ENCODE measurements around the gene ZNF74.

ZNF74 gene

DNA sequence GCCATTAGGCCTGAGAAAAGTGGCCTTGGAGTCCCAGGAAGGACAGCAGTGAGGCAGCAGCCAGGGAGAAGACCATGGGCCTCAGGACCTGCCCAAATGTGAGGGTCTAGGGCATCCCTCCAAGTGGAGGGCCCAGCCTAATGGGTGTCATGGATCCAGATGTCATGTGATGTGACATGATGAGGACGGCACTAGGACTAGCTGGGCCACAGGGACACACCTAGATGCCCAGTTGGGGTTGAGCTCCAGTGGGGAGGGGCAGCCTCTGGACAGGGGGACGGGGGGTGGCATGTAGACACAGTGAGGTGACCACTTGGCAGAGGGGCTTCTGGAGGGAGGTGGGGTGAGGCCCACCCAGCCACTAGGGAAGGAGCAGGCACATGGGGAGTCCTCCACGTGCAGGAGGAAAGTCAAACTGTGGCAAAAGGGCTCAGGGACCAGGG, 38.3 kb downstream of the ZNF74 start:
- no peak for DNase-seq (ENCODE audit: low read depth in 2 of 2)

DNA sequence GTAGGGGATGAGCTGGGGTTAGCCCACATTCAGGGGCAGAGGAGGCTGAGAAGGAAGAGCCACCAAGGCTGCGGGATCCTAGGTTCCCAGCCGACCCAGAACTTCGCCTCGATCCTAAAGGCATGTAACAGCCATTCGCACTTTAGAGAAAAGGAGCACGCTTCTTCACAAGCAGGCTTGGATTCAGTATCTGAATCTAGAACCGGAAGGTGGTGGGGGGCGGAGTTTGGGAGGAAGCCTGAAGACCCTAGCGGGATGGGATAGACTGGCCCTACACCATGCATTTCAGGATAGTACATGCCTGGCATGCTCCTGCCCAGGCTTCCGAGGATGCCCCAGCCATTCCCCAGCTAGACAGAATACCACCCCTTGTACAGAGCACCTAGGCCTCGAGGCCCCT, 39.2 kb downstream of the ZNF74 start:
- DNase-seq (ENCODE audit: low read depth in 2 of 2) = no peak

DNA sequence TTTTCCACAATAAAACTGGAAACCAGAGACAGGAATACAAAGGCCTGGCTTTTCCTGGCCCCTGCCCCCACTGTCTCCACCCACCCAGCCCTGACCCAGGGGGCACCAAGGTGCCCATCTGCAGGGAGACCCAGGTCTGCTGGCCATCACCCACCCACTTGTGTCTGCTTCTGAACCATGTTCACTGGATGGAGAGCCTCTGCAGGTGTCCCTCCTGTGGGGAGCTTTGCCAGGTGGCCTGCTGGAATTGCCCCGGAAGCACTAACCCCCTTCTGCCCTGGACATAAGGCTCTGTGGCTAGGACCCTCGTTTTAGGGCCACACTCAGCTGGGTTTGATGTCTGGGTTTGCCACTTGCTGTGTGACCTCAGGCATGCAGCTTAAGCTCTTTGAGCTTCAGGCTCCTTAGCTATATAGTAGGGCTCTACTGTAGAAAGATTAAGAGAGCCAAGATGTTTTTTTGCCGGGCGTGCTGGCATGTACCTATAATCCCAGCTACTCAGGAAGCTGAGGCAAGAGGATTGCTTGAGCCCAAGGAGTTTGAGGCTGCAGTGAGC, 39.8 kb downstream of the ZNF74 start:
- DNase-seq (ENCODE audit: low read depth in 2 of 2) = no peak

DNA sequence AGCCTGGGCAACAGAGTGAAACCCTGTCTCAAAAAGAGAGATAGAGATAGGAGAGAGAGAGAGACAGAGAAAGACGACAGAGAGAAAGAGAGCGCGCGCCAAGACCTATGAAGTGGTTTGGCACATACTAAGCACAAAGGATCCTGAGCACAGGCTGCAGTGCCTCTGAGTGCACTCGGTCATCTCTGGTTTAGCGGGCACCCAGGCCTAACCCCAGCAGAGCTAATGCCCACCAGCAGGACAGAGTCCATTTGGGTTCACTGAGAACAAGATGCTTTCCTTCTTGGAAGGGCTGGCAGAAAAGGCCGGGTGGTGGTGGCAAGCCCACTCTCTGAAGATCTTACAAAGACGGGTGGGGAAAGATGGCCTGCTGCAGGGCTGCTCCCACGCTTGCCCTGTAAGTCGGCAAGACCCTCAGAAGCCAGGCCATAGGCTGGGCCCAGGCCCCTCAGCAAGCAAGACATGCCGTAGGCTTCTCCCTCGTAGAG, 40.4 kb downstream of the ZNF74 start:
- no peak for DNase-seq (ENCODE audit: low read depth in 2 of 2)

DNA sequence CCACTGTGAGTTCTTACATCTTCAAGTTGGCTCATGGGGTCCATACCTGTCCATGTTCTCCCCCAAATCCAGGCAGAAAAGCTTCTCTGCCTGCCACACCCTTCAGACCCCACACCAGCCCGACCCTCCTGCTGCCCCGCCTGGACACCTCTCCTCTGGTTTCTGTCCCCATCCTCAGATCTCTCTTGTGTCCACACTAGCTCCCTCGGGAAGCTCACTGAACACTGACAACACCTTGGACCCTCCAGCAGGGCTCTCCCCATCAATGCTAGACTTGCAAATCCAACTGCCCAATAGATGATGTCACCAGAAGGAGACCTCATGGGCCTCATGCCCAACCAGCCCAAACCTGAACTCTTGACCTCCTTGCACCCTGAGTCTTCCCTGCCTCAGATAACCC, 40.8 kb downstream of the ZNF74 start:
- no peak for DNase-seq (ENCODE audit: low read depth in 2 of 2)

DNA sequence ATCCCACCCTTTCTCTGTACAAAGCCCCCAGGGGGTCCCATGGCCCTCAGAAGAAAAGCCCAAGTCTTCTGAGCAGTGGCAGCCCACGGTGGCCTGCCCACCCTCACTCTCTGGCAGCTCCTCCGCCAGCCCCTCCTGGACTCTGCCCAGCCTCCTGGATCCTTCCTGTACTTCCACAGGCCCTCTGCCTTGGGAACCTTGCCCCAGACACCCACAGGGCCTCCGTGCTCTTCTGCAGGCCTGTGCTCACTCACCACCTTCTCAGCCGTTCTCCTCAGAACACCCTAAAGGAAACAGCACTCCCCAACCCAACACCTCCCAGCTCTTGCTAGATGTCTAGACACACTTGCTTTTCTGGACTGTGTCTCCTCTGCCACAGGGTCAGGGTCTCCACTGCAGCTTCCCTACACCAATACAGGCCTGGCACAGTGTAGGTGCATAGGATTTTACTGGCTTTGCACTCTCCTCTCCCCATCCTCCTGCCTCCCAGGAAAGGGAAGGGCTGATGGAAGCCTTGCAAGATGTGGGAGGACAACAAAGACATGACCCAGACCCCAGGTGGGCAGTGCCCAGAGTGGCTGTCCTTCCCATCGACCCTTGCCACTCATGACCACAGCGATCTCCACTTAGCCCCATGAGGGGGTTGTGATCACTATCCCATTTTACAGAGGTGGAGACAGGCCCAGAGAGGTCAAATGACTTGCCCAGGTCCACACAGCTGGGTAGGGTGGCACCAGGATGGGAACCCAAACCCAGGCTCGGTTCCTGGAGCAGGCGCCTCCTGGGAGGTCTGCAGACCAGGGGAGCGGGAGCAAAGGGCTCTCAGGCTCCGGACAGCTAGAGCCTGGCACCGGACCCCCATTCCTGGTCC, 41.7 kb downstream of the ZNF74 start:
- no peak for DNase-seq (ENCODE audit: low read depth in 2 of 2)

DNA sequence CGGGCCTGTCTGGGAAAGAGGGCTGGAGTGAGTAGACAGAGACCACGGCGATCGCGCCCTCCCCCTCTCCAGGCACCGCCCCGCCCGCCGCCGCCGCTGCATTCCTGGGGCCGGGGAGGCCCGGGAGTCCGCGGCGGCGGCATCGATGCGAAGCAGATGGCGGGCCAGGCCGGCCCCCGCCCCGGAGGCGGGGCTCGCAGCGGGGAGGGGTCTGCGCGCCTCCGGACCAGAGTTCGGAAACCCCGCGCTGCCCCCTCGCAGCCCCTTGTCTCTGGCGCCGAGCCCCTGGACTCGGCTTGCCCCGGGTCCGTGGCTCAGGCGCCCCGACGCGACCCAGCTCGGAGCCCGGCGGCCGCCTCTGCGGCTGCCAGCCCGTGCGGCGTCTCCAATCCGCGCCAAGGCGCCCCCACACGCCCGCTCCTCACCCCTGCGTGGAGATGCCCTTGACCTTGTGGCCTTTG, 42.4 kb downstream of the ZNF74 start:
- DNase-seq (ENCODE audit: low read depth in 2 of 2) = no peak

DNA sequence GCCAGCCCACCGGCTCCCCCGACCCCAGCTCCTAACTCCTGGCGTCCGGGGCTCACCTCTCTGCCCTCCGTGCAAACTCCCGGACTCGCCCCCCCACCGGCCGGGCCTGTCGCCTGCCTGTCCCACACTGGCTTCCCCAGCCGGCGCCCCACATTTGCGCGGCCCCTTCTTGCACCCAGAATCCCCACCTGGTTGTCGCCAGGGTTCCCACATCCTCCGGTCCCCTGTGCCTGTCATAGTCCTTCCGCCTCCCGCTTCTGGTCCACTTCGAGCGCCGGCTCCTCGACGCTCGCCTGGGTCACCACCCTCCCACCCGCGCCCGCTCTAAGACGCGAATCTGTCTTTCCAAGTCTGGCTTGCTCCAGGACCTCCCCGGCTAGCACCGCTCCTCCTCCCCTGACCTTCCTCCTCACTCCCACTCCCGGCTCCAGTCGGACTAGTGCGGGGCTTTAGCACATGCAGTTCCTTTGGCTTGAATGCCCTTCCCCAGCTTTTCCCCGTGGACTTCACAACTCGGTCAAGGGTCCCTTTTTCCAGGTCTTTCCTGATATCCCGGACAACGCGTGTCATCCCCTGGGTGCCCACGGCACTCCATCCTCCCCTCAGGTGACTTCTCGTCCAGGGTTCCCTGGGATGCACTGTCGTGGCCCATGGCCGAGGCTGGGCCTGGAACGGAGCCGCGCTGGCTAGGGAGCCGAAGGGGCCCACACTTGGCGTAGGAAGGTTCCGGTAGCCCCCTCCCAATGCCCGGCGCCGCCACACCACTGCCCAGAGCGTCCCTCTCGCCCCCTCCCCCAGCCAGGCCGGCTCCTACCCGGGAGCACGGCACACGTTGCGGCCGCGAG, 43.0 kb downstream of the ZNF74 start:
- no peak for DNase-seq (ENCODE audit: low read depth in 2 of 2)

DNA sequence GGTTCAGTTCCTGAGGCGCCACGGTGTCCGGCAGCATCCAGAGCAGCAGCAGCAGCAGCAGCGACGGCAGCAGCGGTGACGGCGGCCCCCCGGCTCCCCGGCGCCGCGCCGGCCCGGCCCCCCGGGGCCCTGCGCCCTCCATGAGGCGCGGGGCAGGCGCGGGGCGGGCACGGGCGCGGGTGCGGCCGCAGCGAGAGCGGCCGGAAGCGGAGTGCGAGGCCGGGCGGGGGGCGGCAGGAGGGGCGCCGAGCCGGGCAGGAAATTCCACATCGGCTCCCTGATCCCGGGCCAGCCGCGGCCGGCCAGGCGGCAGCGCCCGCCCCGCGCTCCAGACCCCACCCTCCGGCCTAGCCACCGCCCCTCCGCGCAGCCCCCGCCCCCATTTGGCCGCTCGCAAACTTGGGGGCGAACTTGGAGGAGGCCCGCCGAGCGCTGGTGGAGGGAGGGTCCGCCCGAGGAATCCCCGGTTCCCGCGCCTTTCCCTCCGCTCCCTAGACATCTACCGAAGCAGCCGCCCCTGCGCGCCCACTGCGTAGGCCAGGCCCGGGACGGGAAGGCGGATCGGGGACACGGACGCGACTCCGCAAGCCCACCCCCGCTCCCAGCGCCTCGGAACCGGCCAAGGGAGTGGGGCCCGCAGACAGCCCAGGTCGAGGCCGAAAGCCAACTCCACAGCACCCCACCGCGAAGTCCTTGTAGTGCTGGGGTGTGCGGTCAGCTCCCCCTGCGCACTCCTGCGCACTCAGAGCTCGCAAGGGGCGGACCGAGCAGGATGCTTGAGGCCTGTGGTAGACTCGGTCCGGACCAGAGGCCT, 43.9 kb downstream of the ZNF74 start, which contains the start of gene SCARF2:
TSS of gene SCARF2 (minus strand) at position 213 of the 814 bp plus-strand sequence. CDS start at position 142, 71 bp downstream.
- DNase-seq (ENCODE audit: low read depth in 2 of 2) = no peak

DNA sequence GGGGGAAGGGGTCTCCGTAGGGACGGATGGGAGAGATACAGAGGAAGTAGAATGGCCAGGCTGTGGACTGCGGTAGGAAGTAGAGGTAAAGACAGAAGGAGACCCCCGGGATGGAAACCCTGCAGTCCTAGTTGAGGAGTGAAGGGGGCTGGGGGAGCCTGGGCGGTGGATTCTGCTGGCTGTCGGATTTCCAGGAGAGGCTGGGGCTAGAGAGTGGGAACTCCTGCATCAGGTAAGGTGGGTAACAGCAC, 44.4 kb downstream of the ZNF74 start:
- no peak for DNase-seq (ENCODE audit: low read depth in 2 of 2)

DNA sequence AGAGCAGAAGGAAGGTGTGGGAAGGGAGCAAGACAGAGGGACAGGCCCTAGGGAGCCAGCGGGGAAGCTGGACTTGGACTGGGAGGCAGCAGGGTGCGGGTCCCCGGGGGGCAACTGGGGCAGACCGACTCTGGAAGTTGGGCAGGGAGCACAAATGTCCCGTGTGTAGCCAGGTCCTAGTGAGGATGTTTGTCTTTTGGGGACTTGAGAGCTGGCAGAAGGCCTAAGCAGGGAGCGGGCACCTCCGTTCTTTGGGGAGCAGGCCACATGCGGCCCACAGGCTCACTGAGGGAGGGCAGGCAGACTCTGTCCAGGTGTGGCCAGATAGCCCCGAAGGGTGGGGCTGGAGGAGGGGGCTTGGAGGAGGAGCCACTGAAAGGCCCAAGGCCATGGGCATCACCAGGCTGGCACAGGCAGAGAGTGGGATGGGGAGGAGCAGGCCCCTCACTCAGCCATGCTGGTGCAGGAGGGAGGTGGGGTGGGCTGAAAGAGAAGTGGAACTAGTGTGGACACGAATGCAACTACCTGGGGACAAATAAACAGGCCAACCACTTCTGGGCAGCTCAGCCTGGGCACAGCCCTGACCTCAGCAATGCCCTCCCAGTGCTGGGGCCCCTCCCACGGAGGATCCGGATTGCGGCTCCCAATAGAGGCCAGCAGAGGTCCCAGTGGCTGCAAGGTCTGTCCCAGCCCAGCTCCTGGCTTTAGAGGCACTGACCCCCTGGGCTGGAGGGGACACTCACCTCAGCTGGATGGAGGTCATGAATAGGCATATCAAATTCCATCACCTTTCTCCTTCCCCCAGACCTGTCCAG, 44.9 kb downstream of the ZNF74 start:
- DNase-seq (ENCODE audit: low read depth in 2 of 2) = no peak

DNA sequence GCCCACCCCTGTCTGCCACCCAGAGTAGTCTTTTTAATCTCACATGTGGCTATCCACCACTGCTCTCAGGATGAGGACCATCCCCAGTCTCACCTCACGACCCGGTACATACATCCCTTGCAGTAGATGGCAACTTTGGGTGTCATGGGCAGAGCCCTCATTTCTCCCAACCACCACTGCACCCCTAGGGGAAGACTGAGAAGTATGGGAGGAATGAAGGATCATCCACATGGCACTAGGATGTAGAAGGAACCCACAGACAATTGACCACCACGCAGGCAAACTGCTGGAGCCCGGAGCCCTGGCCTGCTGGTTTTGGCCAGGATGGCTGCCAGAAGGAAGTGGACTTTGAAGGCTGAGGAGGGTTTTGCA, 45.6 kb downstream of the ZNF74 start:
- no peak for DNase-seq (ENCODE audit: low read depth in 2 of 2)

DNA sequence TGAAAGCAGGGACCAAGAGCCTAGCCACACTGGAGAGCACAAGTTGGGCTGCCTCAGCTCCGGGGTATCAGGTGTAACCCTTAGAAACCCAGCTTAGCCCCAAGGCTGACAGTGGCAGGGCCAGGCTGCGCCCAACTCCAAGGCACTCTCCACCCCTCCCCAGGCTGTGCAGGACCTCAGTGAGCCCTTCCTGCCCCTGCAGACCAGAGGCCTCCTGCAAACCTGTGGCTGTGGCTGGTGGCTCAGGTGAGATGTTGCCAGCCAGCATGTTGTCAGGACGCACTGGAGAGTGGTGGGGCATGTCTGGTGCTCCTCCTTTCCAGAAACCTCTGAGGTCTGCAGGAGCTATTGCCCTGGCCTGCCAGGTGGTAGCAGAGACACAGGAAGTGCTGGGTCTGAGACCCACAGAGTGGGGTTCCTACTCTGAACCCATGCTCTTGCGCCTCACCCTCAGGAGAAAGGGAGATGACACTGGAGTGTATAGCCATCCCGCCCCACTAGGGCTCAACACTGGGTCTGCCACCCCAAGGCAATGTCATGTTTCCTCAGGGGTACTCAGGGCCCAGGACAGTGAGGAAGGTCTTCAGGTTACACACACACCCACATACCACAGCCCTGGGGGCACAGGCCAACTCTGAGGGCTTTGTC, 46.1 kb downstream of the ZNF74 start:
- DNase-seq (ENCODE audit: low read depth in 2 of 2) = no peak

DNA sequence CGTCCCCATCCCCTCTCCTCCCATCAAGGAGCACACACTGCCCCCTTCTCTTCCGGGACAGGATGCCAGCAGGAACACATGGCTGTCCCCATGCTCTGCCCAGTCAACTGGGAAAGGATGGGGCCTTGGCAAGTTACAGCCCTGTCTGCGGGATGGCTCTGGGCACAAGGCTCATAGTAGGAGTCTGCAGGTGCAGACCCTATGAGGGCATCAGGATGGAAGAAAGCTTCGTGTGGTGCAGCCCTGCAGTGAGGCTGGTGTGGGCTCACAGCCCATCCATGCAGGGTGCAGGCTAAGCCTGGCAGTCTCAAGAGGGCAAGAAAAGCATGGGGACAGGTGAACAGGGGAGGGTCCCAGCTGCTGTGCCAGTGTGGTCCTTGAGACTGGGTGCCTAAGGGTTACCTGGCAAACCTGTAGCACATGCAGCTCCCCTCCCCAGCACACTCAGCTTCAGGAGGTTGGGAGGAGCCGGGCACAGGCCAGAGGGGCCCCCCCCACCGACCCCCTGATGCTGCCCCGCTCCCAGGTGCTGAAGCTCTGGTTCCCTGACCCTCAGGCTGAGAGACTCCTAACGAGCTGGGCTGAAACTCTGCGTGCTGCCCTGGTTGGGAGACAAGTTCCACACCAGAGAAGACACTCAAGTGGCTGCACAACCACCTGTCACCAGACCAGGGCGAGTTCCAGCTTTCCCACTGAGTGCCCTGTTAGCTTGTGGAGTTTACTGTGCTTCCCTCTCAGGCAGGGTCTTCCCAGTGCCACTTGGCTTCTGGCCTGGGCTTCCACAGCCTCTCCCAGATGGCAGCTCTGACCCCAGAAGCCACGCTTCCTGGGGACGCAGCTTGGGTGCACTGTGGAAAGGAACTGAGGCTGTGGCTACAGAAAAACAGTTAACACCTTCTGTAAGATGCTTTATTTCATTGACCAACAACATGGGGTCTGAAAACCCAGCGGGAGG, 47.0 kb downstream of the ZNF74 start:
- DNase-seq (ENCODE audit: low read depth in 2 of 2) = no peak

DNA sequence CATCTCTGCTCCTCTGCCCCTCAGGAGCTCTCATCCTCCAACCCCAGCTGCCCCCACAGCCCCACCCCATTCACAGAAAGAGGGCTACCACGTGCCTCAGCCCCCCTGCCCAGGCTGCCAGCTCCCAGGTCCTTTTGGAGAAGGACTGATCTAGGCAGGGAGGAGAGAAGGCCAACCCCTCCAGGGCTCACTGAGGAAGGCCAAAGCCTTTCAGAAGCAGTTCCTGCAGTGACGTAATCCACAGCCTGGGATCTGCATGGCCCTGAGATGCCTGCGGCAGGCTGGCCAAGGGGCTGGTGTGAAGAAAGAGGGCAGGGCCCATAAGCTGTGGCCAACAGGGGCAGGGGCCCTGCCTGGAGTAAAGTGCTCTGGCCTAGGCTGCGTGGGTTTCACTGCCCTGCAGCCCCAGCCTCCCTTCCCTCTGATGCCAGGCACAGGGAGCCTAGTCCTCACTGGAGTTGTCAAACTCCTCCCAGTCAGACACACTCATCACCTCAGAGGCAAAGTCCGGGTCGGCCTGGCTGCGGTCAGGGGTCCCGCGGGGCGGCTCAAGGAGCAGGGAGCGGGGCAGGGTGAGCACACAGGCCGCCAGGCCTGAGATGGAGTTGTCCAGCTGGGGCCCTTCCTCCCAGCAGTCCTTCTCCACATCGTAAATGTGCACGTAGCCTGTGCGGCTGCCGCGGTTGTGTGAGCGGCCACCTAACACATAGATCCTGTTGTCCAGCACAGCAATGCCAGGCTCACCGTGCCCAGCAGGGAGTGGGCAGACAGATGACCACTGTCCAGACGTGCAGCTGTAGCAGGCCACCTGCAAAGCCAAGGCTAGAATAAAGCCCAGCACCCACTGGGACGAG, 47.9 kb downstream of the ZNF74 start:
- DNase-seq (ENCODE audit: low read depth in 2 of 2) = no peak

DNA sequence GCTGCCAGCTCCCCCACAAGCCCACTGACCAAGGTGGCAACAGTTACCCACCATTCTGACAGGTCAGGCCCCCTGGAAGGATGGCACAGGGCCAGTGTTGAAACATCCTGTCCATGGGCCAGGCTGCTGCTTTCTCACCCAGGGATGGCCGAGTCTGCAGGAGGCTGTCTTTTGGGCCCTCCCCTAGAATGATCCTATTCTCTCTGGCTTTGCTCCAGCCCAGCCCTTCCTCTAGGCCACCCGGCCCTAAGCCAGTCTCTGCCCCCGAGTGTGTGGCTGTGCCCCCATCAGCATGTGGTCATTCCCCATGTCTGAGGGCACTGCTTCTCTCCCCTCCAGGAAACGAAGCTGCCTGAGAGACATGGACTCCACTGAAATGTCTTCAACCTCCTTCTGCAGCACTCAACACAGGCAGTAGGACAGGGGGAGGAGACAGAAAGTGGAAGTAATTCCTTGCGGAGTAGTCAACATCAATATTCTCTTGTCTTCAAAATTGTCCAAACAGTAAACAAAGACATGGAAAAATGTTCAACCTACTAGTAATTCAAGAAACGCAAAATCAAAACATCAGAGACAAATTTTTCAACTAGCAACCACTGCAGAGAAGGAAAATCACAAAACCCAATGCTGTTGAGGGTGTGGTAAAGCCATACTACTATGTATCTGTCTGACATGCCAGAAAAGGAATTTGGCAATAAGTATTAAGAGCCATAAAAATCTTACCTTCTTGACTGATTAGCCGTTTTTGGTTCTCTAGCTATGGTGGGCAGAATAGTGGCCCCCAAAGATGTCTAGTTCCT, 48.7 kb downstream of the ZNF74 start:
- no peak for DNase-seq (ENCODE audit: low read depth in 2 of 2)

DNA sequence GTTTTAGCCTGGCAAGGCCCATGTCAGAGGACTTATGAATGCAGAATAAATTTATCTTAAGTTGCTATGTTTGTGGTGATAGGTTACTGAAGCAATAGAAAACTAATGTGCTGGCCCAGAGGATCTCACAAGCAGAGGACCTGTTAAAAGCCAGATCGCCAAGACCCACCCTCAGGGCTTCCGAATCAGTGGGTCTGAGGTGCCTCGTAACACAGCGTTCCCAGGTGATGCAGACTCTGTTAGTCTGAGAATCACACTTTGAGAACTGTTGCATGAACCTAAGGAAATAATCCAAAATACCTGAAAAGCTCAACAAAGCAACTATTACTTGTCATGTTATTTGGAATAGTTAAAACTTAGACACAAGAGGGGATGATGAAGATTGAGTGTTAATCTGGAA, 50.4 kb downstream of the ZNF74 start:
- DNase-seq (ENCODE audit: low read depth in 2 of 2) = no peak
